GM18499 (cell line): ENCODE data around the gene THRB.

Experiments
- ATAC-seq: cut with Tn5 transposase; IDR thresholded peaks from one replicate; pipeline ENCODE4 v1.9.1; 2021; ENCODE audit warnings: moderate number of reproducible peaks; ENCODE audit not compliant: insufficient read depth, unreplicated experiment

Gene THRB

DNA sequence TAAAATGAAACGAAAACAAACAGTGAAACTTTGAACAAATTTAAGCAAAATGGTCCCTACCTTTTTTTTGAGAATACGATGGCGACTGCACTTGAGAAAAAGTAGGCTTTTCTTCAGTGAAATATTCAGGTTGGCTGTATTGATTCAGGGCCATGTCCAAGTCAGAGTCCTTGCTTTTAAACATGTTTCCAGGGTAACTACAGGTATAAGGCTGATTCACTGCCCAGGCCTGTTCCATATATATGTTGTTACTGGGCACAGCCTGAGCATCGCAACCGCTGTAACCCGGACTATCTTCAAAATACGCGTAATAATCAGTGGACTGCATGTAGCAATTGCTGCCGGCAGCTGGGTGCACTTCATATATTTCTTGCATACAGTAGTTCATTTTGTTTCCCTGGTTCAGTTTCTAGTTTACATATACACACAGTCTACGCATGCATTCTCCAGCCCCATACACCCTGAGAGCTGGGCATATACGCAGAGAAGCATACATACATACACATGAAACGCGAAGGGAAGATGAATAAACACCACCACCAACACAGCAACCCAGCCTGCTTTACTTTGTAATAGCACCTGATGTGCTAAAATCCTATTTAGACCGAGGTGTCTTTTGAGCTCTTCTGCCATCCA is 329.6 kb downstream of the THRB start:
- ATAC-seq: no peak

DNA sequence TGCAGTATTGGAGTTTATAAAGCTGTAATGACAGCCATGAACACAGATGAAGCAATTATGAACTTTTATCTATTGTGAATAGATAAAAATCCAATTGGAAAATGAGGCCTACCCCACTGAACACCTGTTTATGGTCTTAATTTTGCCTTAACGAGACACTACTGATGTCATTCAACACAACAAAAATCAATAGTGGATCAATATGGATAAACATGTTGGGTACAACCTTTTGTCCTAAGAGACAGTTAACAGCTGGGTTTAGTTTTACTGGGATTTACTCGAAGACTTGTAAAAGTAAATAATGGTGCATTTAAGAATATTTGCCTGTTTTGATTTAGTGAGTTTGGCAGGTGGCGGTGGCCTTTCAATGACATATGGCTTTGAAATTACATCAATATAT is 331.7 kb downstream of the THRB start:
- no peak for ATAC-seq

DNA sequence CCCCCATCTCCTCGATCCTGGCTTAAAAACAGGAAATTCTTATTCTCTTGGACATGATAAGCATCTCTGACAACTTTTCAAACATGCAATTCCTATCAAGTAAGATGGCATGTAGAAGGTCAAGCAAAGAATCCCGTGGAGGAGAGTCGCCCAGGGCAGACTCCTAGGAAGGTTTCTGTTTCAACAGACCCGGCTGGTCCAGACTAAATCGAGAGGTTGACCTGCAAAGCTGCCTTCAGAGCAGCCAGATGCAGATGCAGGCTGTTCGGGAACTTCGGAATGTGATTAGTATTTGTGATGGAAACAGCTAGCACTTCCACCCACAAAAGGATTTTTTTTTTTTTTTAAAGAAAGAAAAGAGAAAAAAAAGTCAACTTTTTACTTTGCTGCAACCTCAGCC is 332.8 kb downstream of the THRB start:
- no peak for ATAC-seq

DNA sequence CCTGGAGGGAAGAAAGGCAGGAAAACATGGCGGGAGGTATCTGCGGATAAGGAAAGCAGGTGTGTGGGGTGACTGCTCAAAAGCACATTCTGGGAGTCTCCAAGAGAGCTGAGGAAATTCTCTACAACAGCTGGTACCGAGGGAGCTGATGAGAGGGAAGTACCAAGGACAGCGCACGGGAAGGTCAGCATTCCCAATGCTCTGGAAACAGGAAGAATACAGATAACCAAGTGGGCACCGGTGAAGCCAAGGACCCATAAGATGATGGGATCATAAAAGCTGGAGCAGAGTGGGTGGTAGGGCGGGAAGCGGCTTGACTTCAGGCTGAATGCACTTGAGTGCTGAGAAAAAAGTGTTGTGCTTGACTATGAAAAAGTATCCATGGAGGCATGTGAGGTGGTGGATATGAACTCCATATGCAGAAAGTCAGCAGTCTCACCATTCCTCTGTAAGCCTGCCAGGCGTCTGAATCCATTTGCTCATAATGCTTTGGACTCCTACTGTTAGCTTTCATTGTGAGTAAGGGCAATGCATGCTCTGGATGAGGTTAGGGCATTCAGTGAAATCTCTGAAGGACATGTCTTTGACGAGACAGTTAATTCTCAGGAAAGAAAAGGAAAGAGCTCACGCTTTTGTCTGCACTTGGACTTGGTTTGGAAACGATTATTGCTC is 334.1 kb downstream of the THRB start:
- no peak for ATAC-seq

DNA sequence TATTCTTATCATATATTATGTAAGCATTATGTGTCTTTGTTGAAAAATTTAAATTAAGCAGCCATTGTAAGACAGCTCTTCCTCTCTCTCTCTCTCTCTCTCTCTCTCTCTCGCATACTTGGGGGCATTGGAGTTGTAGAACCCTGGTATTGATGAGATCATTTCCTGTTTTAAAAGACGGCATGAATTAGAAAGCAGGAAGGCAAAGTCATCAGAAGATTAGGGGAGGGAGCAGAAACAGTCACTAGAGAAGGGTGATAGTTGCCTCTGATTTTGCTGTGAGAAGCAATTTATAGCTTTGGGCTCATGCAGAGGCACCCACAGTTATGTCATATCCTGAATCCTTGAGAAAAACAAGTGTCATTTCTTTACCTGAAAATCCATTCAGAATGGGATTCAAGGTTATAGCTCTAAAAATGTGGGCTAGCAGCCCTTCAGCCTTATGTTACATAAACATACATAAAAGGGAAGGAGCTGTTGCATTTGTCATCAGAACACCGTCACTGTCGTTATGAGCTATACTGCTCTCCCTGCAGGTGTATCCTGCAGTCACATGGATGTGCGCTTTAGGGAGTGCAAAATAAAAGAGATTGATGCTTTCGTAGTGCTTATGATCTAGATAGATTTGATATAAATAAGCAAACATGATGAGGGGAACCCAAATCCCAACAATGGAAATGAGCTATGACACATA is 335.7 kb downstream of the THRB start:
- ATAC-seq: no peak

DNA sequence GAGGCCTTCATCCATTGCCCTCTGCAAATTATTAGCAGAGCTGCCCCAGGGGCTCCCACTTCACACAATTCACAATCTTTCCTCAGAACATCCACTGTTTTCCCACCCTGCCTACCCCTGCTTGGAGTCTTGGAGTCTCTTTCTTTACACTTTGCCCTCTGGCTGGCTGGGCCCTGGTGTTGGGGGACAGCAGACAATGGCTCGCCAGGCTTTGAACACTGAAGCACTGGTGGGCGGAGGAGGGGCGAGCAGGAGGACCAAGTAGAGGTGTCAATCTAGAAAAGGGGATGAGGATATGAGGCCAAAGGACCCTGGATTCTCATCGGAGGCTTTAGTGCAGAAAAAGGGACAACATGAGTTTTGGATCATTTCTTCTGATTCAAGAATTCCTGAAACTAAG is 337.5 kb downstream of the THRB start:
- no peak for ATAC-seq

DNA sequence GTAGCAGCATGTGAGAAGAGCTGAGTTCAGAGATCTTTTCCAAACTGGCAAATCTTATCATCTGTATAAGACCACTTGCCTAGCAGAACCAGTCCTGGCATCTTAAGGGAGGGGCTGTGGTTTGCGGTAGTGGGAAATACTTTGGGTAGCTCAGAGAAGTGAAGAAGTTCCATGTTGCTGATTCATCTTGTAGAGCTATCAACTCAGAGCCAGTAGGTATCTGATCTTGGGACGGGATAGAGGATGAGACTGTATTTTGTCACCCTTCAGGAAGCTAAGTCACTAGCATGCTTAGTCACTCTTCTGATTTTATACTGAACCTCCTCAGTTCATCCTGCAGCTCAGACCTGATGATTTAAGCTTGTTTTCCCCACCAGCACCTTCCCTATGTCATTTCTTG is 338.2 kb downstream of the THRB start:
- ATAC-seq: no peak

DNA sequence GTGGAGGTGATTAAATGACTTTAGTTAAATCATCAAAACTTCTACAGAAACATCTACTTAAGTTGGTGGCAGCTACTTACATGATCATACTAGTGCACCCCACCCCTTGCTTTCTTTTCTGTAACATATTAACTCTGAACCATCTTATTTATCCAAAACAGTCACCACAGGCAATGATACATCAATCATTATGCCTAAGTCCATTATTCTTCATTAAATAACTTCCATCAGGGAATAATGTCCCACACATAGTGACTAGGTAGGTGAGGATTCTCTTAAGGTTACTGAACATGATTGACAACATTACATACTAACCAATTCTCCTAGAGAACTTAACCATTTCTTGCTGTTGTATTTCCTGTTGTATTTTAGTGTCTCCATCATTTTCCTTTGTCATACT is 339.4 kb downstream of the THRB start:
- ATAC-seq: no peak

DNA sequence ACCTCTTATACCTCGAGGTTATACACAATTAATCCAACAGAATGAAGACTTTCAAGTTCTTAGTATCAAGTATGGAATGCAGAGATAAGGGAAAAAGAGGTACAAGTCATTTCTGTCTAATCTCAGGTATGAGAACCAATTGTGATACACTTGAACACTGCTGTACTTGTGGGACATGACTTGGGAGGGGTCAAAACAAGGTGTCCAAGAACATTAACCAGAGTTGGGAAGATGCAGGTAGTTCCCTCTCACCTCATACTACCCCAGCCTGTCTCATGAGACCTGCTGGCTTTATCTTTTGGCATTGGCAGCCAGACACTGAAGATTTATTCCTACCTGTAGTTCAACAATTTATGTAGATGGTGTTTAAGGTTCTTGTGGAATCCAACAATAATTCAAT is 339.9 kb downstream of the THRB start:
- no peak for ATAC-seq

DNA sequence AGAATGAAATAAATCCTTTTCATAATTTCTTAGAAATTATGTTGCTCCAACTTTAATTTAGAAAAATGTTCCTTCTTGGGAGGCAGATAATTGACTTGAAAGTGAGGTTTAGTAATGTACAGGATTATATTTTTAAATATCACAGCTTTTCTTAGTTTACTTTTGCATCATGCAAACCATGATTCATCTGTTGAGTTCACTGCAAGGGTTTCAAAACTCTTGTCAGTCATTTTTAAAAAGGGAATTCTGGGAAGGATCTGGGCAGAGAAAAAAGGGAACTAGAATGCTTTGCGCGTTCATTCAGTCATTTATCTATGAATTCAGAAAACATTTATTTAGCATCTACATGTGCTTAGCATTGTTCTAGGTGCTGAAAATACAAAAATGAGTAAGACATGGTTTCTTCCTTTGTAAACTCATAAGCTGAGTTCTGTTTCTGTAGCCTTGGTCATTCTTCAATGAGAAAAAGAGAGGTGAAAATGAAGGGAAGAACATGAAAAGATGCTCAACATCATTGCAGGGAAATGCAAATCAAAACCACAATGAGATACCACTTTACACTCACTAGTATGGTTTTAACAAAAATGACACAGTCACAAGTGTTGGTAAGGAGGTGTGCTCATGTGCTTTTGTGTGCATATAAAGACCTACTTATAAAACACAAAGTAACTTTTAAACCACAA is 340.5 kb downstream of the THRB start:
- ATAC-seq: peak; percentile 85

DNA sequence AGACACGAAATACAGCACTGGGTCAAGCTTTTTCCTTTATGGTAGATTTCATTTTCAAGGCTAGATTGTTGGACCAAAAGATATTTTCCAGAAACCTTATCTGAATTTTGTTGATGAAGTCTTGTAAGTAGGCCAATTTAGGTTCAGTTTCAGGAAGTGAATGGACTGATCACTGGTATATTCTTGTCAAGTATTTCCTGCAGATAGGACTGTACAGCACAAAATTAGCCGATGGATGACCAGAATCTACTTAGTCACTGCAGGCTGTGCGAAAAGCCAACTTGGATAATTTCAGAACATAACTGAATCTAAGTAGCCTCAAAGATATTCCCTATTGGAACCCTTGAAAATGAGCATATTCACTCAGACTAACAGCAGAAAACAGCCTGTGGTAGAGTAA is 343.1 kb downstream of the THRB start:
- ATAC-seq: no peak

DNA sequence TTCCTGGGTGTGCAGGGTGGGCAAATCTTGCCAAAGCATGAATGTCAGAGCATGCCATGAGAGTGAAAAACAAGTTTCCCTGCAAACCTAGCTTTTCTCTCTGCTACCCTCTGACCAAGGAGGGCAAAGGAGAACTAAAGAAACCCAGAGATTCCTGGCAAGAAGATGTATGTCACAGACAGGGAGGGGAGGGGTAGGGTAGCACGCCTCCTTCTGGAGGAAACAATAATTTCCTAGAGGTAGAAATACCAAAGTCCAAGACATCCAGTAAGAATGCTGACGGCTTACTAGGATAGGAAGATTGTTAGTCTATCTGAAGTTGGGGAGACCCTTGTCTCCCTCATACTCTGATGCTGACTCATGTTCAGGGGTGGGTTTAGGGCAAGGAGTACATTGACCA is 345.6 kb downstream of the THRB start:
- no peak for ATAC-seq

DNA sequence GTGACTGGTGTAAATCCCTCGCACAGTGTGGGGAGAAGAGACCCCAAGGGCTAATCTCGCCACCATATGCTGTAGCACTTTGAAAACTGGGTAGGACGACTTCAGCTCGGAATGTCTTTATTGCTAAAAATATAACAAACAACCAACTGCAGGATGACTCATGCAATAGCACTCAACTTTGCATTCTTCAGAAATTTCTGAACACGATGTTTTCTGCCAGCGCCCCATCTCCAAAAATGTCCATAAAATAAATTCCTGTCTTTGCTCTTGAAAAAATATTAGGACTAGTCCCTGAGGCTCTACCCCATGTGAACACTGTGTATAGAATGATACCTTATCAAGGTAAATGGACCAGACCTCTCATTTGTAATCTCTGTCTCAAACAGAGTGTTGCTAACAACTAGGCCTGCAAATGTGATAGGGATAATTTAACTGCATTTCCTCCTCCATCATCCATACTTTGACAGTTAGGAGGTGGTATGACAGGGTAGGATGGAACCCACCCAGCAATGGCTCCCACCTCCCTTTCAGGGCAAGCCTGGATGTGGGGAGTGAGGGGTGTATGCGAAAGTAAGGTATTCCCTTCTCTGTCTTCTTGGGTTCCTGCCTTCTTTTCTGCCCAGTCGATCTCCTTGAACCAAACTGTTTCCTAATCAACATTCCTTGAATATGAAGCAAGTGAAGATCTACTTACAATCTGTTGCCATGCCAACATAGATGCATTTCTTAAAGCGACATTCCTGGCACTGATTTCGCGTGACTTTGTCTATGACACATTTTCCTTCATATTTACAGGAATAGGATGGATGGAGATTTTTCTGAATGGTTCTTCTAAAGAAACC is 348.4 kb downstream of the THRB start:
- no peak for ATAC-seq

DNA sequence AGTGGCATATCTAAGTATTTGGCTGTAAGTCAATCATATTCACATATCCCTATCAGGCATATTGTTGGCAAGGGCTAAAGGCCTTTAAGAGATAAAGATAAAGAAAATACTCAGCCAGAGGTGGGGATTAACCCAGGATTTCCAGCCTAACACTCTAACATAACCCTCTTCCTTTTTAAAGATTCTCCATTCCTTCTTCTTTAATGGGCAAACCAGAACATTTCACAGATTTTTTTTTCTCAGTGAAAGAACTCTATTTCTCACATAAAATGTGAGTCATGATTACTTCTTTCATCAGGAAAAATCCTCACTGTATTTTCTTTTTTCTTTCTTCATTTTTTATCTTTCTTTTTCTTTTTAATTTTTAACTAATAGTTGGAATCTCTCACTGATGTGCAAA is 349.2 kb downstream of the THRB start:
- no peak for ATAC-seq

DNA sequence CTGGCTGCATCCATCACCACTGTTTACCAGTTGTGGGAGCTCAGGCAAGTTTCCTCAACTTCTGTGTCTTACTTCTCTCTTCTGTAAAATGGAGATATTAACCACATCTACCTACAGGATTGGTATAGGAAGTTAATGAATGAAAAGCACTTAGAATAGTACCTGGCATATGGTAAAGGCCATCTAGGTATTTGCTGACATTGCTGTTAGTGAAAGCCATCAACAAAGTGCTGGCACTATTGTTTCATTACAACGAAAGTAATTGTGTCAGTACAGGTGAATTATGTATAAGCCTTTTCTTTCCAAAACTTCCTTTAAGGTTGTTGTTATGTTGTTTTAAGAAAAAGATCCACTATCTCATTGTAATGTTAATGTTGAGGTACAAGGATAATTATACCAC is 352.5 kb downstream of the THRB start:
- ATAC-seq: no peak

DNA sequence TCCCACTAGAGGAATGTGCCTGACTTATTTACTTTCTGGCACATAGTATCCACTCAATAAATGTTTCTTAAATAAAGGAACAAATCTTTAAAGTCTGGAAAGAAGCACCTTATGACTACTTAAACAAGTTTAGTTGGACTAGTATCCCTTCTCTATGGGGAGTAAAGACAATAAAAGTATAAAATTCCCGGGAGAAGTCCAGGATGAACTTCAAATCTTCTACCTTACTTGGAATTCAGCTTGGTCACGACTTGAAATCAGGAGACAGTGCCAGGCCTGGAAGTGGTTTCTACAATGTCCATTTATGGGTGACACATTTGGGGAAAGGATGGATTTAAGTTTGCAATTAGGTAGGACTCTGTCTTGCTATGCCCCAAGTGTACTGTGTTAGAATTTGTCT is 353.1 kb downstream of the THRB start:
- ATAC-seq: no peak

DNA sequence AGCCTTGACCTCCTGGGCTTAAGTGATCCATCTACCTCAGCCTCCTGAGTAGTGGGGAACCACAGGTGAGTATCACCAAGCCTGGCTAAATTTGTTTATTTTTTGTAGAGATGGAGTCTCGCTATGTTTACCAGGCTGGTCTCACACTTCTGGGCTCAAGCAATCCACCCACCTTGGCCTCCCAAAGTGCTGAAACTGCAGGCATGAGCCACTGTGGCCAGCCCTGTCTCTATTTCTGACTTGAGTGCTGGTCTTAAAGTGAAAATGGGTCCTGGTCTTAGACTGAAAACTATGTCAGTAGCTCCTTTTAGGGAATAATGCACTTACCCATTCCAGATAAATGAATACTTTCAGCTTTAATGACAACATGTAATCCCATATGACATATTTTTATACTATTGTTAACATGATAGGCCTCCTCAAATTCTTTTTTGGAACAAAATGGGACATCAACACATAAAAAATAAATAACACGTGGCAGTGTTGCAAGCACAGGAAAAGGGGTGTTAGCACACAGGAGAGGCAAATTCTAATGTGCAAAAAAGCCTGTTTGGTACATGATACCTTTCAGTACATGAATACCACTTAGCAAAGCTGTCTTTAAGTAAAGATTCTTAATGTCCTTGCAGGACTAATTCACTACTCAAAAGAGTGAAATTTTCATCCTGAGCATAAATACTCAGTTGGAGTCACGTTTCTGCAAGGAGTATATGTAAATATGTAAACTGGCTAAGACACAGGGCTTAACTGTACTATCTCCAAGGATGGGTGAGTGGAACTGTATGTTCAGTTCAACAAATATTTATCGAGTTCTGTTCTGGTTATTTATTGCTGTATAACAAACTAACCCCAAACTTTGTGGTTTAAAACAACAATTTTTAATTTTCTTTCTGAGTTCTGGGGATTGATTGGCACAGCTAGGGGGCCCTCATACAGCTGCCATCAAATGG is 354.9 kb downstream of the THRB start:
- ATAC-seq: no peak

DNA sequence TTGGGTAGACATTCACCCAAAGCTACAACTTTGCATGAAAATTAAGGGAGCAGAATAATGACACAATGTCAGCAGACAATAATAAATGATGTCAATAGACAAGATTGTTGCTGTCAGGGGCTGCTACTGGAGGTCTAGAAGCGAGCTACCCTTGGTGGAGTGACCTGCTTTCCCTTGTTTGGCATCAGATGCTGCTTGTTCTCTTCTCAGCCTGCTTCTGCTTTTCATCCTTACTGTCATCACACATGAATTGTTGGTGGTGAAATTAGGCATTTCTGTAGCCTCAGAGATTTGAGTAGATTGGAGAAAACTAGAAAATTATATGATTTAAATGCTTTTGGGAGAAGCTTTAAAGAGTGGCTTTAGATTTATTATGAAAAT is 355.8 kb downstream of the THRB start:
- no peak for ATAC-seq
